ENCODE results near the gene NKIRAS1.

GRCh38 chr3:23856286-23856685 lies 60.5 kb downstream of the NKIRAS1 start:
- TF ChIP-seq POLR2AphosphoS5 (IDR thresholded peaks at IDR 0.05; ENCODE audit: low read depth, low read length) (no peak), POLR2A (IDR thresholded peaks at IDR 0.05; ENCODE audit: low read depth, low read length) (no peak), TAF1 (IDR thresholded peaks at IDR 0.05; ENCODE audit: borderline replicate concordance, low read depth, low read length) (no peak)
